Measurements from ENCODE around the gene COPS7B.
"Not testable (repeated sequence)": the region's sequence is repeated elsewhere in the genome, so short reads cannot be mapped to it uniquely, and the experiment has no call there.

The COPS7B gene

GRCh38 chr2:231786177-231786916, at the start of gene COPS7B:
COPS7B (plus strand) TSS chr2:231786445; CDS start chr2:231788571, 2,126 bp downstream.
- ChIA-PET POLR2A (interaction anchor here (1.0 kb wide), 1 partner anchor 10 kb away, joined by 3 read pairs; no protein-coding TSS in a partner anchor), CTCF (interaction anchor here (0.7 to 3.0 kb wide), 9 partner anchors 14 to 185 kb away, joined by 3 to 20 read pairs (median 4); no protein-coding TSS in a partner anchor)
- peak; percentile 52 for TF ChIP-seq CTCF (IDR thresholded peaks at IDR 0.05; ENCODE audit: control extremely low read depth, extremely low read depth, low read depth, missing control alignments)
- peak; percentile 86 for DNase-seq (ENCODE audit: extremely low spot score)

- ChIA-PET CTCF (interaction anchor here (0.8 to 6.6 kb wide), 3 partner anchors 12 to 29 kb away, joined by 3 to 33 read pairs (median 4); no protein-coding TSS in a partner anchor), POLR2A (no interaction called here)
- DNase-seq (ENCODE audit: extremely low spot score), result no peak
- no peak for TF ChIP-seq CTCF (IDR thresholded peaks at IDR 0.05; ENCODE audit: control extremely low read depth, extremely low read depth, low read depth, missing control alignments)
These were observed 48.5 kb upstream of the COPS7B start for GRCh38 chr2:231737761-231738160.

- no peak for TF ChIP-seq CTCF (IDR thresholded peaks at IDR 0.05; ENCODE audit: control extremely low read depth, extremely low read depth, low read depth, missing control alignments)
- ChIA-PET CTCF (interaction anchor here (0.8 to 2.2 kb wide), 5 partner anchors 9 to 71 kb away, joined by 3 to 5 read pairs (median 4); no protein-coding TSS in a partner anchor), POLR2A (no interaction called here)
- DNase-seq (ENCODE audit: extremely low spot score), result no peak
These were observed 42.7 kb upstream of the COPS7B start for GRCh38 chr2:231743376-231744116.

- POLR2A ChIA-PET, result no interaction called here
- CTCF ChIA-PET, result interaction anchor here (0.9 to 2.2 kb wide), 7 partner anchors 9 to 73 kb away, joined by 3 to 6 read pairs (median 3); no protein-coding TSS in a partner anchor
- no peak for TF ChIP-seq CTCF (IDR thresholded peaks at IDR 0.05; ENCODE audit: control extremely low read depth, extremely low read depth, low read depth, missing control alignments)
- DNase-seq (ENCODE audit: extremely low spot score), result no peak
These were observed 40.8 kb upstream of the COPS7B start for GRCh38 chr2:231745303-231746038.

- DNase-seq (ENCODE audit: extremely low spot score); POLR2A ChIA-PET: not testable (repeated sequence)
- CTCF ChIA-PET, result interaction anchor here (1.1 to 1.5 kb wide), 3 partner anchors 14 to 17 kb away, joined by 3 read pairs; no protein-coding TSS in a partner anchor
These were observed 37.9 kb upstream of the COPS7B start for GRCh38 chr2:231748153-231748896.

- DNase-seq (ENCODE audit: extremely low spot score); POLR2A ChIA-PET: not testable (repeated sequence)
- CTCF ChIA-PET, result interaction anchor here (1.1 to 2.1 kb wide), 4 partner anchors 9 to 35 kb away, joined by 3 to 6 read pairs (median 3); no protein-coding TSS in a partner anchor
These were observed 37.2 kb upstream of the COPS7B start for GRCh38 chr2:231749016-231749415.
